BE2C (cell line): ENCODE measurements around the gene NELFA.
"Not testable (repeated sequence)": the region's sequence is repeated elsewhere in the genome, so short reads cannot be mapped to it uniquely, and the experiment has no call there.

Experiments used
- DNase-seq: peaks from one replicate; pipeline ENCODE4 v3.0.0-alpha.2; 2020
- H3K27me3 ChIP-seq: fragments of 250-450 bp; sonication (Bioruptor Pico); 2 replicates; pipeline ENCODE4 v1.5.1; 2020; ENCODE audit warnings: mild to moderate bottlenecking
- H3K36me3 ChIP-seq: fragments of 250-450 bp; sonication (Bioruptor Pico); 2 replicates; pipeline ENCODE4 v1.5.1; 2020; ENCODE audit warnings: mild to moderate bottlenecking
- H3K4me1 ChIP-seq: fragments of 250-450 bp; sonication (Bioruptor Pico); 2 replicates; pipeline ENCODE4 v1.5.1; 2020
- H3K4me3 ChIP-seq: 2 replicates; pipeline ENCODE4 v1.5.1; 2011; ENCODE audit warnings: low read depth, low read length
- H3K9me3 ChIP-seq: fragments of 250-450 bp; sonication (Bioruptor Pico); 2 replicates; pipeline ENCODE4 v1.5.1; 2020
- TF ChIP-seq, protein P1 (sequence below): IDR thresholded peaks from 2 replicates; pipeline ENCODE4 v1.5.1; 2012; ENCODE audit warnings: mild to moderate bottlenecking, low read depth, low read length

NELFA gene

GRCh38 chr4:1997712-1998111 is 11.1 kb downstream of the NELFA start:
- H3K4me1 ChIP-seq, result no peaks in the 10 kb centered on the region
- H3K9me3 ChIP-seq, result peaks cover 5% of the 10 kb centered on the region
- TF ChIP-seq, protein P1, sequence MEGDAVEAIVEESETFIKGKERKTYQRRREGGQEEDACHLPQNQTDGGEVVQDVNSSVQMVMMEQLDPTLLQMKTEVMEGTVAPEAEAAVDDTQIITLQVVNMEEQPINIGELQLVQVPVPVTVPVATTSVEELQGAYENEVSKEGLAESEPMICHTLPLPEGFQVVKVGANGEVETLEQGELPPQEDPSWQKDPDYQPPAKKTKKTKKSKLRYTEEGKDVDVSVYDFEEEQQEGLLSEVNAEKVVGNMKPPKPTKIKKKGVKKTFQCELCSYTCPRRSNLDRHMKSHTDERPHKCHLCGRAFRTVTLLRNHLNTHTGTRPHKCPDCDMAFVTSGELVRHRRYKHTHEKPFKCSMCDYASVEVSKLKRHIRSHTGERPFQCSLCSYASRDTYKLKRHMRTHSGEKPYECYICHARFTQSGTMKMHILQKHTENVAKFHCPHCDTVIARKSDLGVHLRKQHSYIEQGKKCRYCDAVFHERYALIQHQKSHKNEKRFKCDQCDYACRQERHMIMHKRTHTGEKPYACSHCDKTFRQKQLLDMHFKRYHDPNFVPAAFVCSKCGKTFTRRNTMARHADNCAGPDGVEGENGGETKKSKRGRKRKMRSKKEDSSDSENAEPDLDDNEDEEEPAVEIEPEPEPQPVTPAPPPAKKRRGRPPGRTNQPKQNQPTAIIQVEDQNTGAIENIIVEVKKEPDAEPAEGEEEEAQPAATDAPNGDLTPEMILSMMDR, result no peak
- no peak overlapping the region for H3K4me3 ChIP-seq
- H3K36me3 ChIP-seq, result peaks cover 17% of the 10 kb centered on the region
- DNase-seq, result no peak
- H3K27me3 ChIP-seq, result no peaks in the 10 kb centered on the region

DNA sequence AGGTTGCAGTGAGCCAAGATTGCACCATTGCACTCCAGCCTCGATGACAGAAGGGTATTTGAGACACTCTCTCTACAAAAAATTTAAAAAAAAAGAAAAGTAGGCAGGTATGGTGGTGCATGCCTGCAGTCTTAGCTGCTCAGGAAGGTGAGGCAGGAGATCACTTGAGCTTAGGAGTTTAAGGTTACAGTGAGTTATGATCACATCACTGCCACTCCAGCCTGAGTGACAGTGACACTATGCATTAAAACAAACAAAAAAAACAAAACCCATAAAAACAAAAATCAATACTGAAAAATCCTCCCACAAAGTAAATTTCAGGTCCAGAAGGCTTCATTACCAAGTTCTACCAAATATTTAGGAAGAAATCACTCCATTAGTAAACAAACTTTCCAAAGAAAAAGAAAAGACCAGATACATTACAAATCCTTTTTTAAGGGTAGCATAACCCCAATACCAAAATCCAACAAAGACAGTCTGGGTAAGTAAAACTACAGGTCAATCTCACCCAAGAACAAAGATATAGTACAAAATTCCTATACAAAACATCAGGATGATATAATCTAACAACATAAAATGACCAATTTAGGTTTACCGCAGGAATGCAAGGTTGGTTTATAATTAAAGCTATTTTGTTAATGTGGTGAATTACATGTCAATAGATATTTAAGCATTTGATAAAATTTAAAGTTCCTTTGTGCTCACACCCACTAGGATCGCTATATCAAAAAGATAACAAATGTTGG is 11.7 kb downstream of the NELFA start:
- Histone ChIP-seq H3K36me3 (peaks cover 17% of the 10 kb centered on the region), H3K4me3 (no peak overlapping the region), H3K27me3 (no peaks in the 10 kb centered on the region), H3K4me1 (no peaks in the 10 kb centered on the region), H3K9me3 (peaks cover 5% of the 10 kb centered on the region)
- TF ChIP-seq, protein P1, result no peak
- no peak for DNase-seq

- DNase-seq, result no peak
- TF ChIP-seq, protein P1, result no peak
- peaks cover 36% of the 10 kb centered on the region for H3K36me3 ChIP-seq
- peaks cover 5% of the 10 kb centered on the region for H3K9me3 ChIP-seq
- H3K27me3 ChIP-seq, result no peaks in the 10 kb centered on the region
- no peaks in the 10 kb centered on the region for H3K4me1 ChIP-seq
- H3K4me3 ChIP-seq, result no peak overlapping the region
These were observed 13.8 kb downstream of the NELFA start for GRCh38 chr4:1994938-1995337.

GRCh38 chr4:1993718-1994516 is 14.9 kb downstream of the NELFA start:
- not testable (repeated sequence) for H3K27me3 ChIP-seq, H3K4me1 ChIP-seq, H3K9me3 ChIP-seq, DNase-seq, H3K4me3 ChIP-seq
- peaks cover 46% of the 10 kb centered on the region for H3K36me3 ChIP-seq

GRCh38 chr4:1993169-1993516 is 15.6 kb downstream of the NELFA start:
- Histone ChIP-seq H3K4me1 (no peaks in the 10 kb centered on the region), H3K4me3 (no peak overlapping the region), H3K36me3 (peaks cover 46% of the 10 kb centered on the region), H3K9me3 (peaks cover 5% of the 10 kb centered on the region), H3K27me3 (no peaks in the 10 kb centered on the region)
- DNase-seq, result no peak
- TF ChIP-seq, protein P1, result no peak

DNA sequence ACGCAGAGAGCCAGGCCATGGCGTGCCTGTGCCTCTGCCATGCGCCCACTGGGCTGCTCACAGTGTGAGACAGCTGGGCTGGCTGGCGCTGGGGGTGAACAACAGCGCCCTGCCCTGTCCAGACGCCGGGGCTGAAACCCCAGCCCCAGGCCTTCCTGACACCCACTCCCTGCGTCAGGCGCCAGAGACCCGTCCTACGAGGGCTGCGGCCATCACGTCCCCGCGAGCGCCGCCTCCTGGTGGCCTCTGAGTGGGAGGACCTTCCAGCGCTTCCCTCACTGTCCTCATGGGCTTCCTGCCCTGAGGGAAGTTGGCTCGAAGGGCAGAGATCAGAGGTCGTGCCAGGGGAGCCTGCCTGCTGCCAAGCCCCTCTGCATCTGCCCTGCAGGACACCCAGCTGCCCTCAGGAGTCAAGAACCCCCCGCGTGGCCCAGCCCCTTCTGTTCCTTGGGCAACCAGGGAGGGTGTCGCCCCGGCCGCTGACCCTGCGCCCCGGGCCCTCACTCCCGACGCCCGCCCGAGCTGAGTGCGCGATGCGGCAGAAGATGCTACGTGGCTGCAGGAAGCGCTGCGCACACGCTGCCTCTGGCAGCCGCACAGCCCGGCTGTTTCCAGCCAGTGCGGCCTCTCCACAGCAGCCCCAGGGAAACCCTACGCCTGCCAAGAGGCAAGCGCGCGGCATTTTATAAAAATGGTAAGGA is 16.2 kb downstream of the NELFA start:
- Histone ChIP-seq H3K4me1 (no peaks in the 10 kb centered on the region), H3K27me3 (no peaks in the 10 kb centered on the region), H3K4me3 (no peak overlapping the region), H3K9me3 (peaks cover 2% of the 10 kb centered on the region), H3K36me3 (peaks cover 42% of the 10 kb centered on the region)
- TF ChIP-seq, protein P1, result no peak
- DNase-seq, result no peak
